ENCODE data around the gene CORO2A.

DNA sequence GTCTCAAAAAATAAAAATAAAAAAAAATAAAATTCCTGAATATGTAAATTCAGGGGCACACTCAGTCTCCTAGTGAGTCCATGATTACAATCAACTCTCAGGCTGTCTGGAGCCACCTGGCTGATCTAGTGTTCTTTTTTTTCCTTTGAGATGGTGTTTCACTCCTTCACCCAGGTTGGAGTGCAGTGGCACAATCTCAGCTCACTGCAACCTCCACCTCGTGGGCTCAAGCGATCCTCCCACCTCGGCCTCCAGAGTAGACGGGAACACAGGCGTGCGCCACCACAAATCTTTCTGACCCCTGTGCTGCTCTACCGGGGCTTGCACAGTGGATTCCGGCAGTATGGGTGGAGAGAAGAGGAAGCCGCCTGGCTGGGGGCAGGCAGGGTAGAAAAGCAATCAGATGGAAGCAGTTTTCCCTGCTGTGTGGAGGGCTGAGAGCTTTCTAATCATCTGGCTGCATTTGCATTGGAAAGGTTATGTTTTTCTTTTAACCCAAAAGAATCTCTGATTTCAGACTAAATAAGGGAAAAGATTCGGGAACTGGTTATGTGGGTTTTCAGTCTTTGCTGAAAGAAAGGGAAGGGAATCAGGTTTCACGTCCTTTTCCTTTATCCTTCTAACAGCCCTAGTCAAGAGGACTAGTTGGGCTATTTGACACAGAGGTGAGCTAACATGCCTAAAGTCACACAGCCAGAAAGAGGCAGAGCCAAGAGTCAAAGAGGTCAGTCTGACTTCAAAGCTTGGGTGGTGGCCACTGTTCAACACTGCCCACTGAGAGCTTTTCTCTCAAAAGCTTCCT is 26.3 kb upstream of the CORO2A start:
- TF ChIP-seq, protein P1, sequence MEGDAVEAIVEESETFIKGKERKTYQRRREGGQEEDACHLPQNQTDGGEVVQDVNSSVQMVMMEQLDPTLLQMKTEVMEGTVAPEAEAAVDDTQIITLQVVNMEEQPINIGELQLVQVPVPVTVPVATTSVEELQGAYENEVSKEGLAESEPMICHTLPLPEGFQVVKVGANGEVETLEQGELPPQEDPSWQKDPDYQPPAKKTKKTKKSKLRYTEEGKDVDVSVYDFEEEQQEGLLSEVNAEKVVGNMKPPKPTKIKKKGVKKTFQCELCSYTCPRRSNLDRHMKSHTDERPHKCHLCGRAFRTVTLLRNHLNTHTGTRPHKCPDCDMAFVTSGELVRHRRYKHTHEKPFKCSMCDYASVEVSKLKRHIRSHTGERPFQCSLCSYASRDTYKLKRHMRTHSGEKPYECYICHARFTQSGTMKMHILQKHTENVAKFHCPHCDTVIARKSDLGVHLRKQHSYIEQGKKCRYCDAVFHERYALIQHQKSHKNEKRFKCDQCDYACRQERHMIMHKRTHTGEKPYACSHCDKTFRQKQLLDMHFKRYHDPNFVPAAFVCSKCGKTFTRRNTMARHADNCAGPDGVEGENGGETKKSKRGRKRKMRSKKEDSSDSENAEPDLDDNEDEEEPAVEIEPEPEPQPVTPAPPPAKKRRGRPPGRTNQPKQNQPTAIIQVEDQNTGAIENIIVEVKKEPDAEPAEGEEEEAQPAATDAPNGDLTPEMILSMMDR (IDR thresholded peaks at IDR 0.05; ENCODE audit: low read depth, low read length, poor library complexity, severe bottlenecking) = no peak
- TF ChIP-seq EZH2phosphoT487 (IDR thresholded peaks at IDR 0.05; ENCODE audit: borderline replicate concordance, low read length) = no peak
